ENCODE data around the gene WNT1.

WNT1 gene

DNA sequence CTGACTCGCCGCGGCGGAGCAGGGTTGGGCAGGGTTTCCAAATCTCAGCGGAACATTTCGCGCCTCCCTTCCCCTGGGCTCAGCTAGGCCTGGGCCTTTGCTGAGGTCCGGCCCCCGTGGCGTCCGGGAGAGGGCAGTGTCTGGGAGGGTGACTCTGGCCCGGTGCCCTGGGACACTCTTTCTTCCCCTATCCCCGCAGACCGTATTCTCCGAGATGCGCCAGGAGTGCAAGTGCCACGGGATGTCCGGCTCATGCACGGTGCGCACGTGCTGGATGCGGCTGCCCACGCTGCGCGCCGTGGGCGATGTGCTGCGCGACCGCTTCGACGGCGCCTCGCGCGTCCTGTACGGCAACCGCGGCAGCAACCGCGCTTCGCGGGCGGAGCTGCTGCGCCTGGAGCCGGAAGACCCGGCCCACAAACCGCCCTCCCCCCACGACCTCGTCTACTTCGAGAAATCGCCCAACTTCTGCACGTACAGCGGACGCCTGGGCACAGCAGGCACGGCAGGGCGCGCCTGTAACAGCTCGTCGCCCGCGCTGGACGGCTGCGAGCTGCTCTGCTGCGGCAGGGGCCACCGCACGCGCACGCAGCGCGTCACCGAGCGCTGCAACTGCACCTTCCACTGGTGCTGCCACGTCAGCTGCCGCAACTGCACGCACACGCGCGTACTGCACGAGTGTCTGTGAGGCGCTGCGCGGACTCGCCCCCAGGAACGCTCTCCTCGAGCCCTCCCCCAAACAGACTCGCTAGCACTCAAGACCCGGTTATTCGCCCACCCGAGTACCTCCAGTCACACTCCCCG lies 3.0 kb downstream of the WNT1 start:
- DNase-seq (ENCODE audit: low read depth) = no peak

- no peak for DNase-seq (ENCODE audit: low read depth)
Measured at GRCh38 chr12:48981757-48982157, 3.6 kb downstream of the WNT1 start.

DNA sequence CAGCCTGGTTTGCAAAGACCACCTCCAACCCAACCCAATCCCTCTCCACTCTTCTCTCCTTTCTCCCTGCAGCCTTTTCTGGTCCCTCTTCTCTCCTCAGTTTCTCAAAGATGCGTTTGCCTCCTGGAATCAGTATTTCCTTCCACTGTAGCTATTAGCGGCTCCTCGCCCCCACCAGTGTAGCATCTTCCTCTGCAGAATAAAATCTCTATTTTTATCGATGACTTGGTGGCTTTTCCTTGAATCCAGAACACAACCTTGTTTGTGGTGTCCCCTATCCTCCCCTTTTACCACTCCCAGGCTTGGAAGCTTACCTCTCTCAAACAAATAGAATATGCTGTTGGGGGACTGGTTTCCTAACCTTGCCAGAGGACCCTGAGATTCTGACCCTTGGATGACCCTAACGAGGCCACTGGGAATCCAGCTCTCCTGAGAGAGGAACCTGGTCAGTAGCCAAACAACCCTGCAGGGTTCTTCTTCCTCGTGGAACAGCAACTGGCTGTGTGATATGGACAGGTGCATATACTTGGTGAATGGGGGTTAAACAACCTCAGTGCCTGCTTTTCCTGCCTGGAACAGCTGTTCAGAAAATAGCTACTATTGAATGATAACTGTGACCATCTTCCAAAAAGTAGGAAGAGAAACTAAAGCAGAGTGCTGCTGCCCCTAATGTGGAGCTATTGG lies 4.4 kb downstream of the WNT1 start:
- DNase-seq (ENCODE audit: low read depth) = no peak

- no peak for DNase-seq (ENCODE audit: low read depth)
Measured at GRCh38 chr12:48985475-48985897, 7.4 kb downstream of the WNT1 start.

DNA sequence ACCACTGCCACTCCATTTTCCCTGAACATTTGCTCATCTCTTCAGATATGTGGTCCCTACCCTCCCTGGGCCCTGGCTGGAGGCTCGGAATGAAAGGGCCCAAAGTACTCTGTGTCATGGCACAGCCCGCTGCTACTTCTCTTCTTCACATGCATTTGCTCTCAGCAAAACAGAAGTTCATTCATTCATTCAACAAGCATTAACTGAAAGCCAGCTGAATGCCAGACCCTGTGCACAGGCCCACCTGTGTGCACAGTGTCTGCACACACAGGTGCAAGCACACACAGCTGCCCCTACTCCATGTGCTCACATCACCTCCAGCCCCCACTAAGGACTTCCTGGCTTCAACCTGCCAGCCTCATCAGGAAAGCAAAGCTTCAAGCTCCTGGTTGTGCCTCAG lies 7.8 kb downstream of the WNT1 start:
- DNase-seq (ENCODE audit: low read depth) = no peak

DNA sequence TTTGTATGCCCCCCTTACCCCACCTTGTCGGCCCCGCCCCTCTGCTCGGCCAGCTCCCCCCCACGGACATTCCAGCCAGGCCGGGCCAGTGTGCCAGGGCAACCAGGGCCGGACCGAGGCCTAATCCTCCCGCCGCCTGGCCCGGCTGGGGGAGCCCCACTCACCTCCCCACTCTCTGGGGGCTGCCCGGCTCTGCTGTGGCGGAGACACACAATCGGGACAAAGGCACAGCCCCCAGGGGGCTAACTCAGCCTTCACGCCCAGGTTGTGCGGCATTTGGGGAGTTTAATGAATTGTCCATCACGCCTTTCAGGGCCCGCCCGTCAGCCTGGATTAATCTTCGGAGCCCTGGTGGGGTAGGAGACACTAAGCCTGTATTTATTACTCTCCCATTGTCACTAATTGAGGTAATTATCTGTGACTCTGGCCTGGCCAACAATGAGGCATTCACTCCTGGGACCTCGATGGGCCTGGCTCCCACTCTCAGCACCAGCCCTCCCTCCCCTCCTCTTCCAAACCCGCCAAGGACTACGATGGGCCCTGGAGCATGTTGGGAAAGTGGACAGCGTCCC lies 8.7 kb downstream of the WNT1 start:
- DNase-seq (ENCODE audit: low read depth) = no peak

DNA sequence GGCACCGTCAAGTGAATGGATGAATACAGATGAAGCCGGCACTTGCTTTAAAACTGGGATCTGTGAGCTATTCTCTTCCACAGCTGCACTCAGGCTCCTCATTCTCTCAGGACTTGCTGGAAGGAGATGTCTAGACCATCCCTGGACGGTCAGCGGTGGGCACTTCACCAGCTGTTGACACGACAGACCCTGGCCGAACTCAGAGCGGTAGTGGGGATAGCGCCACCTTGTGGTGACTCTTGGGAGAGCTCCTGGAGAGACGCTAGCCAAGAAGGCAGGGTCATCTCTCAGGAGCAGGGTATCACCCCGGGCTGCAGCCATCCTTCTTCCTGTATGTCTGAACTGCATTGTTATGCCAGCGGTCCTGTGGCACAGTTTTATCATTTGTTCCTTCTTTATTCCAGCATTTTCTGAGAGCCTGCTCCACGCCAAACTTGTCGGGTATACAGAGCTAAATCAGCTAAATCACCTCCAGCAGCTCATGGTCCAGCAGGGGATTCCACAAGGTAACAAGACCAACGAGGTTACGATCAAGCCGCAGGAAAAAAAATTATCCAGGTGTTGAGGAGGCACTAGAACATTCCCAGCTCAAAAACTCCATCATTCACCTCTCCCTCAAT lies 10.0 kb downstream of the WNT1 start:
- no peak for DNase-seq (ENCODE audit: low read depth)

GRCh38 chr12:48990552-48990951 lies 12.4 kb downstream of the WNT1 start:
- DNase-seq (ENCODE audit: low read depth) = no peak

- DNase-seq (ENCODE audit: low read depth) = no peak
Measured at GRCh38 chr12:48991247-48992050, 13.3 kb downstream of the WNT1 start.

DNA sequence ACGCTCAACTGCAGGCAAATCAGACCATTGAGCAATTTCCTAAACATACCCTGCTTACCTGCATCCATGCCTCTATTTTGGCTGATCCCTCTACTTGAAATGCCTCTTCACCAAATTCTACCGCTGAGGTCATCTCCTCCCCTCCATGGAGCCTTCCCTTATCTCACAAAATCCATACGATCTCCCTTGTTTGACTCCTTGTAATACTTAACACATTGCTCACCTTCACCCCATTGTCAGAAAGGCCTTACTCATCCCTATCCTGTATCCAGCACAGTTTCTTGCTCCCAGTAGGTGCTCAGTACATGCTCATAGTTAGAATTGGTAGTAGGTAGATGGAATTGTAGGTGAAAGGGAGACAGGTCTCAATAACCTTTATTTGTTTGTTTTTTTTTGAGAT lies 15.7 kb downstream of the WNT1 start:
- DNase-seq (ENCODE audit: low read depth) = no peak

- no peak for DNase-seq (ENCODE audit: low read depth)
Measured at GRCh38 chr12:48994224-48995085, 16.3 kb downstream of the WNT1 start.

DNA sequence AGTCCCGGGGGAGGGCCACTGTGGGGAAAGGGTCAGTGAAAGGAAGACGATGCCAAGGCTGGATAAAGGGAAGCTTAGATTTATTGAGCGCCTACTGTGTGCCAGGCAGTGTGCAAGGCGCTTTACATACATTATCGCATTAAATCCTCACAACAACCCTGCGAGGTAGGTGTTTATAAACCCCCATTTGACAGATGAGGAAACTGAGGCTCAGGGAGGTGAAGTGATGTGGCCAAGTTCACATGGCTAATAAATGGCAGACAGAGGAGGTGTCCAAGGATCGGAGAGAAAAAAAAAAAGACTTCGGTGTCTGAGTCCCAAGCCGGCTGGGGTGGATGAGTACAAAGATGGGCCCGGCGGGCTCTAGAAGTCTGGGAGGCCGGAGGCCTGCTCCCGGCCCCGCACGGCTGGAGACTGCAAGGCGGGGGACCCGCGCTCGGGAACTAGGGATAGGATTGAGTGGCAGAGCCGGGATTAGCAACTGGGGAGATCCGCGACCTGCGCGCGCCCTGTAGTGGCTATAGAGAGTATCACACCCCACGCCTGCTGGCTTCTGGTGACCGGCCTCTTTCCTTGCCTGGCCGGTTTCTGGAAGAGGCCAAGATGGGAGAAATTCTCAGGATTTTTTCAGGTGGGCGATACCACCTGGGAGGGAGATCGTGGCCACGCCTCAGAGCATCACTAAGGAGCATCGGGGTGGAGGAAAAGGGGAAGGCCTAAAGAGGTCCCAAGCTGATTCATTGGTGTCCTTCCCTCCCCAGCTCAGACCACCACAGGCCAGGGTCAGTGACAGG lies 17.2 kb downstream of the WNT1 start:
- DNase-seq (ENCODE audit: low read depth) = no peak

- DNase-seq (ENCODE audit: low read depth) = no peak
Measured at GRCh38 chr12:48996794-48997718, 18.9 kb downstream of the WNT1 start.

GRCh38 chr12:48997719-48998496 lies 19.8 kb downstream of the WNT1 start:
- DNase-seq (ENCODE audit: low read depth) = no peak

GRCh38 chr12:48998497-48999353 lies 20.6 kb downstream of the WNT1 start:
- no peak for DNase-seq (ENCODE audit: low read depth)

GRCh38 chr12:48999371-49000131 lies 21.4 kb downstream of the WNT1 start, which contains the start of gene DDN:
TSS of gene DDN (minus strand) at chr12:48999375. CDS start at chr12:48999287, 88 bp downstream.
- DNase-seq (ENCODE audit: low read depth) = no peak

Measured in GM04504 (cell line).